GM18867 (cell line): ENCODE results near the gene STYXL2.

Source experiments
- ATAC-seq: cut with Tn5 transposase; IDR thresholded peaks from one replicate; pipeline ENCODE4 v1.9.1; 2021; ENCODE audit warnings: mild to moderate bottlenecking, moderate library complexity; ENCODE audit not compliant: unreplicated experiment

The STYXL2 gene

GRCh38 chr1:167107456-167107855, 13.6 kb downstream of the STYXL2 start:
- ATAC-seq = no peak

GRCh38 chr1:167109125-167109524, 15.2 kb downstream of the STYXL2 start:
- no peak for ATAC-seq

- ATAC-seq = no peak
Observed at GRCh38 chr1:167110586-167110985, 16.7 kb downstream of the STYXL2 start.

DNA sequence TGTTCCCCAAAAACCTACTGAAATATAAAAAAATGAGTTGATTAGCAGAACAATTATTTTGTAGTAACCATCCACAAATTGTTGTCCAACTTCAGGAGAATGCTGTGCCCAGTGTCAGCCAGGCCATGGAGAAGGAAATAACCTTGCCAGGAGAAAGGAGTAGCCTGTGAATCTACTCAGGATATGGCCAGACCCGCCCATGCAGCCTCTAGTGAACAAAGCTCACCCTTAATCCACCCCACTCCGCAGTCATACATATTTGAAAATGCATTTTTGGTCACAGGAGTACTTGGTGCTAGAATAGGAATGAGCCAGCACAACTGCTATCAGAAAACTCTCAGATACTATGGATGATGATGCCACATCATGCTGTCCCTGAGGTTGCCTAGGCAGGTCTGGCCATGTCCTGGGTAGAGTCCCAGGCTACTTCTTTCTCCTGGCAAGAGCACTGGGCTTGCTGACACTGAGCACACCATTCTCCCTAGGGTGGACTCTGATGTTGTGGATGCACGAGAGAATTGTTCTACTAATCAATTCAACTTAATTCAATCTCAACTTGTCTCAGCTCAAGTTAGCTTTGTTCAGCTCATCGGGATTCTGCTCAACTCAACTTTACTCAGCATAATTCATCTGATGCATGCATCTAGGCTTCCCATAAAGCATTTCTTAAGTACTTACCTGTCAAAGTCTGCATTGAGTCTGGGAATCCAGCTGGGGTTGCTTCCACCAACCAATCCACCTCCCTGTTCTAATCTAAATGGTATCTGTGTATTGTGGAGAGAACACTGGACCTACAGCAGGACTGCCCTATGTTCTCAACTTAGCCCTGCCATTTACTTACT, 18.2 kb downstream of the STYXL2 start:
- no peak for ATAC-seq

GRCh38 chr1:167114725-167115124, 20.9 kb downstream of the STYXL2 start:
- no peak for ATAC-seq

GRCh38 chr1:167115655-167116054, 21.8 kb downstream of the STYXL2 start:
- ATAC-seq = no peak

DNA sequence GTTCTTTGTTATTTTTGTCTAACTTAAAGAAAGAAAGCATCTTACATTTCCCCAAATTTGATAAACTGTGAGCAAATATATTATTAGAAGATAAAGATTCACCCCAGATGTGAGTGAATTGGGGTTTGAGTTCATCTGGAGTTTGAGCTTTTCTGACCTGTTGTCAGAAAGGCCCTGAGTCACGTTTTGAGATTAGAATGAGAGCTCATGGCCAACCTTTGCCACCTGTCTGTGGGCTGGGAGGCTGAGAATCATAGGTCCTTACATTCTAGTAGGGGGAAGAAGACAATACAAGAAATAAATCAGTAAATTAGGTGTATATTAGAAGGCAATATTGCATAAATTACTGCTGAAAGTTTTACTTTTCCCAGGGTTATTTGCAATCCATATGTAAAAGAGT, 22.3 kb downstream of the STYXL2 start:
- no peak for ATAC-seq

GRCh38 chr1:167117225-167117624, 23.4 kb downstream of the STYXL2 start:
- ATAC-seq = no peak

GRCh38 chr1:167118188-167118587, 24.3 kb downstream of the STYXL2 start:
- no peak for ATAC-seq

DNA sequence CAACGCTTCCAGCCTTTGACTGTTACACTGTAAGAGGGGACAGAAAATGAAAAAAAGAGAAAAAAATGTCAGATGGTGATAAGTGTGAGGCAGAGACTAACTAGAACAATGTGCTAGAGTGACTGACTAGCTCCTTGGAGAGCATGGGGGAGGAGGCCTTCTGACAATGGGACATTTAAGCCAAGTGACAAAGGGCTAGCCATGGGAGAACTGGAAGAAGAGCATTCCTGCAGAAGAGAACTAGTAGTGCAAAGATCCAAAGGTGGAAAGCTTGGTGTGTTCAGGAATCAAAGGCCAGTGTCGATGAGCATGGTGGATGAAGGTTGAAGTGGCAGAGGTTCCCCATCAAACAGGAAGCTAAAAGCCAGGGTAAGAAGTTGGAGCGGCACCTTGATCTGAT, 25.8 kb downstream of the STYXL2 start:
- no peak for ATAC-seq

- no peak for ATAC-seq
Observed at GRCh38 chr1:167120899-167121298, 27.0 kb downstream of the STYXL2 start.

DNA sequence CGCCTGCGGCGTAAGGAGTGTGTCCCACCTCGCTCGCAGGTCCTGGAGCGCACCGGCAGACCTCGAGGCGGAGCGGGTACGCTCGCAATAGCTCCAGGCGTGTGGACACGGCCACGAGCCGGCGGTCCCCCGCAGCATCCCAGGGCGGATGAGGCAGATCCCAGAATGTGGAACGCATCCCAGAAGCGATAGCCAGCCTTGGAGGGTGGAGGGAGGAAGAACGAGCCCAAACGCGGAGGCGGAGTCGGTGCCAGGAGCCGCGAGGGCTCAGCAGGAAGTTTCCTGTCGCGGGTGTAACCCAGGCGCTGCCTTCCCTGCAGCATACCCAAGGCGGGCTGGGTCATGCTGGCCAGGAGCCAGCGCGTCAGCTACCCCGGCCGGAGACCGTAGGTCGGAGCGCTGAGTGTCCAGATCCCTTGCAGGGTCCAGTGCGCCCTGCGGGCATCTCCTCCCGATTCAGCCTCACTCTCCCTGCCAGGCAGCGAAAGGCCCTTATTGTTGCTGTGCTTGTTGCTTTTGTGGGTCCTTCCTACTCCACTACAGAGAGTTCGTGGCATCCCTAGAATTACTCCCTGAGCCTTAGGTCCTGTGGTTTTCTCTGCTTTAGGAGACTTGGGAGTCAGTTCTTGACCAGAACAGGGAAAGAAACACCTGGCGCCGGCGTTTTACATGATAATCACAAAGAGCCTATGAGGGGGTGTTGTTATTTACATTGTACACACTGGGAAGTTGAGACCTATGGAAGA, 27.7 kb downstream of the STYXL2 start:
- no peak for ATAC-seq

GRCh38 chr1:167122121-167122480, 28.2 kb downstream of the STYXL2 start:
- no peak for ATAC-seq

- ATAC-seq = no peak
Observed at GRCh38 chr1:167122568-167122967, 28.7 kb downstream of the STYXL2 start.

GRCh38 chr1:167126317-167126716, 32.4 kb downstream of the STYXL2 start:
- ATAC-seq = no peak

DNA sequence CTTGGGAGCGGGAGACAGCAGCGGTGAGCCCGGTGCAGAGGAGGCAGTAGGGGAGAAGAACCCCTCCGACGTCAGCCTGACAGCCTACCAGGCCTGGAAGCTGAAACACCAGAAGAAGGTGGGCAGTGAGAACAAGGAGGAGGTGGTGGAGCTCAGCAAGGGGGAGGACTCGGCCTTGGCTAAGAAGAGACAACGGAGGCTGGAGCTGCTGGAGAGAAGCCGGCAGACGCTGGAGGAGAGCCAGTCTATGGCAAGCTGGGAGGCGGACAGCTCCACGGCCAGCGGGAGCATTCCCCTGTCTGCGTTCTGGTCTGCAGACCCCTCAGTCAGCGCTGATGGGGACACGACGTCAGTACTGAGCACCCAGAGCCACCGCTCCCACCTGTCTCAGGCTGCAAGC, 32.9 kb downstream of the STYXL2 start:
- ATAC-seq = no peak

GRCh38 chr1:167127236-167127635, 33.4 kb downstream of the STYXL2 start:
- no peak for ATAC-seq

DNA sequence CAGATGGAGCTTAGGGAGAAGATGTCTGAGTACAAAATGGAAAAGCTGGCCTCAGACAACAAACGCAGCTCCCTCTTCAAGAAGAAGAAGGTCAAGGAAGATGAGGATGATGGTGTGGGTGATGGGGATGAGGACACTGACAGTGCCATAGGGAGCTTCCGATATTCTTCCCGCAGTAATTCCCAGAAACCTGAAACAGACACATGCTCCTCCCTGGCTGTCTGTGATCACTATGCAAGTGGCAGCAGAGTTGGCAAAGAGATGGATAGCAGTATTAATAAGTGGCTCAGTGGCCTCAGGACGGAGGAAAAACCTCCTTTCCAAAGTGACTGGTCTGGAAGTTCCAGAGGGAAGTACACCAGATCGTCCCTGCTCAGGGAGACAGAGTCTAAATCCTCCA, 33.8 kb downstream of the STYXL2 start:
- ATAC-seq = no peak

DNA sequence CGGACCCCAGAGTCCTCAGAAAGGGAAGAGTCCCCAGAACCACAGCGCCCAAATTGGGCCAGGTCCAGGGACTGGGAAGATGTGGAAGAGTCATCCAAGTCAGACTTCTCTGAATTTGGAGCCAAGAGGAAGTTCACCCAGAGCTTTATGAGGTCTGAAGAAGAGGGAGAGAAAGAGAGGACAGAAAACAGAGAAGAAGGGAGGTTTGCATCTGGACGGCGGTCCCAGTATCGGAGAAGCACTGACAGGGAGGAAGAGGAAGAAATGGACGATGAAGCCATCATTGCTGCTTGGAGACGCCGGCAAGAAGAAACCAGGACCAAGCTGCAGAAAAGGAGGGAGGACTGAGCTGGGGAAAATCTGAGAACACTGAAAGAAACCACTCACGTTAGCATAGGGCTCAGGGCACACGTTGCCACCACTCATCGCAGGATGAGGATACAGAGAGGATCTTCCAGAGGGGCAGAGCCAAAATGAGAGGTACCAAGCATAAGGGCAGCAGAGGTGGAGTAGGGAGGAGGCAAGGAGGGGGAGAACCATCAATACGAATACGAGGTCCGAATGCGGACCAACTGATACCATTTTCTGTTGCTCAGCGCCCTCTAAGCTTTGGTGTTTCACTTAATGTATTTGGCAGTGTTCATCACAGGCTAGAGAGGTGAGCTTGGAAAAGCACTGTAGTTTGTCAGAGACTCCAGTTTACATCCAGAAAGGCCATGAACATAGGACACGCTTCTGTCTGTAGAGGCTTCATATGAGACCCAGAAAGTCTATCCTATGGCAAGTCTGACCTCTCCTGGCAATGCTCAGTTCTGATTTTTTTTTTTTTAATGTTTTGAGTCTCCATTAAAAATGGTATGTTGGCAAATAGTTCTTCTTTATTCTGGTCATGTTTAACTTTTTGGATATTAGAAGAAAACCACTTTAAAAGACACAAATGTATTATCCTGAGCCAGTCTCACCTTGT, 34.7 kb downstream of the STYXL2 start:
- ATAC-seq = no peak

DNA sequence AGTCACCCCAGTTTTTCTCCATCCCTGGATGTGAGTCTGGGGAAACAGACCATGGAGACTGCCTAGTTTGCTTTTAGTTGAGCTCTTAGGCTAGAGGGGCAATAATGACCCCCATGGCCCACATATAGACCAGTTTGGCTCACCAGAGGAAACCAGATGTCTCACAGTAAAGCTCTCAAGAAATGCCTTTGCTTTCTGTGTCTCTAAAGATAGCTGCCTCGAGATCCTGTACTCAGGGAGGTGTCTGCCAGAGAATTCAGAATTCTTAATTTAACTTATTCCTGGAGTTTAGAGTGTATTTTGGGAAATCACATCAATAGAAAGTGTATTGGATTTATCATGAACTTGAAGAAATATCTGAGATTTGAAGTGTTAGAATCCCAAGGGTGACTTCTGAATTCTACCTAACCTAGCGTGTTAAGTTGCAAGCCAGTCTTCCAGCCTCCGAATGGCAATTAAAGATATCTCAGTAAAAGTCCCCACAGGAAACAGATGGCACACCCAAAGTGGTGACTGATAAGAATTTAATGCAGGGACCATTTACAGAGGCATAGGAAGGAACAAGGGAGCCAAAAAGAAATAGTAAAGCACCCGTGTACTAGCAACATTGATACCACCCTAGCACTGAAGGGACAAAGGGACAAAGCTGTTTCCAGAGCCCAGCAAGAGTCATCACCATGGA, 37.1 kb downstream of the STYXL2 start:
- ATAC-seq = no peak
